Neural cell (in vitro differentiated cells): ENCODE data around the gene RELN. TPM values are rescaled to one million over a fixed set of nuclear protein-coding genes. Genes with fewer than 3 reads are reported as not detected.

Experiments
- H2AFZ ChIP-seq: fragments of 200-600, 300-800 bp; sonication (generic), shearing (Covaris generic); 2 replicates; pipeline ENCODE4 v1.6.0; 2014; ENCODE audit warnings: low read depth, mild to moderate bottlenecking, antibody characterized with exemption, low read length, moderate library complexity
- H3F3A ChIP-seq: fragments of 200-600 bp; shearing (Covaris generic); 2 replicates; pipeline ENCODE4 v1.6.1; 2016; ENCODE audit warnings: mild to moderate bottlenecking, moderate library complexity, mixed read lengths, antibody characterized with exemption, low read length; ENCODE audit not compliant: insufficient read depth, poor library complexity, severe bottlenecking
- H3K27ac ChIP-seq: fragments of 200-600, 300-800 bp; sonication (generic), shearing (Covaris generic); 2 replicates; pipeline ENCODE4 v1.5.1; 2014; ENCODE audit warnings: mild to moderate bottlenecking, low read length, moderate library complexity
- H3K27me3 ChIP-seq: fragments of 300-800, 200-600 bp; sonication (generic), shearing (Covaris generic); 2 replicates; pipeline ENCODE4 v1.6.0; 2014; ENCODE audit warnings: mild to moderate bottlenecking, low read depth, low read length, moderate library complexity; ENCODE audit not compliant: insufficient read depth
- H3K36me3 ChIP-seq: fragments of 300-800, 200-600 bp; sonication (generic), shearing (Covaris generic); 2 replicates; pipeline ENCODE4 v1.5.1; 2014; ENCODE audit warnings: mild to moderate bottlenecking, antibody characterized with exemption, low read length, moderate library complexity; ENCODE audit not compliant: insufficient read depth
- H3K4me2 ChIP-seq: fragments of 300-800, 200-600 bp; sonication (generic), shearing (Covaris generic); 2 replicates; pipeline ENCODE4 v1.6.0; 2014; ENCODE audit warnings: mild to moderate bottlenecking, low read length
- H3K4me3 ChIP-seq: fragments of 300-800, 200-600 bp; sonication (generic), shearing (Covaris generic); 2 replicates; pipeline ENCODE4 v1.5.1; 2014; ENCODE audit warnings: mild to moderate bottlenecking, low read length, moderate library complexity
- H3K79me2 ChIP-seq: fragments of 200-600 bp; shearing (Covaris generic); replicated peaks from 2 replicates; pipeline ENCODE4 v1.6.0; 2014; ENCODE audit warnings: mild to moderate bottlenecking, low read length, moderate library complexity; ENCODE audit not compliant: insufficient read depth
- H3K9ac ChIP-seq: fragments of 300-800, 200-600 bp; sonication (generic), shearing (Covaris generic); 2 replicates; pipeline ENCODE4 v1.6.1; 2016; ENCODE audit warnings: mild to moderate bottlenecking, low read length, mixed read lengths
- H3K9me2 ChIP-seq: fragments of 200-600 bp; shearing (Covaris generic); 2 replicates; pipeline ENCODE4 v1.6.1; 2016; ENCODE audit warnings: mild to moderate bottlenecking, low read length, mixed read lengths; ENCODE audit not compliant: insufficient read depth
- H3K9me3 ChIP-seq: fragments of 200-600, 300-800 bp; sonication (generic), shearing (Covaris generic); 2 replicates; pipeline ENCODE4 v1.6.1; 2016; ENCODE audit warnings: mild to moderate bottlenecking, mixed run types, low read length, moderate library complexity, mixed read lengths
- H4K20me1 ChIP-seq: fragments of 200-600 bp; shearing (Covaris generic); 2 replicates; pipeline ENCODE4 v1.6.1; 2016; ENCODE audit warnings: mild to moderate bottlenecking, mixed run types; ENCODE audit not compliant: insufficient read depth
- EP300 ChIP-seq: fragments of 450-650 bp; conservative IDR thresholded peaks from 2 replicates; pipeline ENCODE4 v1.6.1; 2014; ENCODE audit warnings: antibody characterized with exemption, mild to moderate bottlenecking, moderate library complexity; ENCODE audit not compliant: poor library complexity, severe bottlenecking
- EZH2 ChIP-seq: fragments of 200-600, 300-800 bp; shearing (Covaris generic), sonication (generic); IDR thresholded peaks from 2 replicates; pipeline ENCODE4 v1.6.1; 2014; ENCODE audit warnings: antibody characterized with exemption, low read length, borderline replicate concordance, mild to moderate bottlenecking; ENCODE audit not compliant: insufficient read depth, poor library complexity, severe bottlenecking
- MXI1 ChIP-seq: fragments of 450-650 bp; conservative IDR thresholded peaks from 2 replicates; pipeline ENCODE4 v1.6.1; 2014; ENCODE audit warnings: antibody characterized with exemption, mild to moderate bottlenecking; ENCODE audit not compliant: poor library complexity, severe bottlenecking
- POLR2AphosphoS5 ChIP-seq: IDR thresholded peaks from 2 replicates; pipeline ENCODE4 v1.6.1; 2012
- RAD21 ChIP-seq: fragments of 450-650 bp; conservative IDR thresholded peaks from 2 replicates; pipeline ENCODE4 v1.6.1; 2014; ENCODE audit warnings: antibody characterized with exemption, mild to moderate bottlenecking, moderate library complexity
- SMC3 ChIP-seq: fragments of 450-650 bp; conservative IDR thresholded peaks from 2 replicates; pipeline ENCODE4 v1.6.1; 2014; ENCODE audit warnings: antibody characterized with exemption, mild to moderate bottlenecking, moderate library complexity; ENCODE audit not compliant: poor library complexity
- TAF1 ChIP-seq: IDR thresholded peaks from 2 replicates; pipeline ENCODE4 v1.6.1; 2012; ENCODE audit warnings: low read depth
- polyA plus RNA-seq: library from polyadenylated mRNA; depleted of rRNA; stranded (reverse); fragments of >200 nt; gene quantifications from 2 replicates; pipeline ENCODE4 v1.2.3, GENCODE V29; 2014
- TF ChIP-seq, protein P1 (sequence below): IDR thresholded peaks from 2 replicates; pipeline ENCODE4 v1.6.1; 2012; ENCODE audit warnings: borderline replicate concordance
- TF ChIP-seq, protein P2 (sequence below): fragments of 450-650 bp; IDR thresholded peaks from 2 replicates; pipeline ENCODE4 v1.5.1; 2014; ENCODE audit warnings: antibody characterized with exemption, mild to moderate bottlenecking, moderate library complexity; ENCODE audit not compliant: poor library complexity, severe bottlenecking

RELN gene
- polyA plus RNA-seq, 1 donor from 2014 or later, result 178 TPM

DNA sequence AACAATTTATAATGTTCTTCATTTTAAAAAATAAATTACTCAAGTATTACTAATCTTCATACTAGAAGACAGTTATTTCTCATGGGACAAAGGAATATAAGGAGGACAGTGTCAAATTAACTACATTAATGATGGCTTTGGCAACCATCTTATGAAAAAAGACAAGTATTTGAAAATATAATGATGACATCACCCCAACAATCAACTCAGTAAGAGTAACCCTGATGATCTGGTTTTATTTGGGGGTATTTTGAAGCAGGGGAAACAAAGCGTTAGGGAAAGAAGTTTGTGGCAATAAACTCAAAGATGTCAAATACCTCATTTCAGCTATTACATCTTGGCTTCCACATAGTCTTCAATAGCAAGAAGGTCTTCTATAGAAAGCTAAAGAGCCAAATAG lies 29.0 kb upstream of the RELN start:
- Histone ChIP-seq H4K20me1 (no peaks in the 10 kb centered on the region), H3K27ac (no peak overlapping the region), H3K27me3 (no peaks in the 10 kb centered on the region), H3F3A (no peaks in the 10 kb centered on the region), H3K4me2 (no peak overlapping the region), H3K9me2 (no peaks in the 10 kb centered on the region), H3K36me3 (no peaks in the 10 kb centered on the region), H3K9me3 (no peaks in the 10 kb centered on the region), H3K4me3 (no peak overlapping the region), H3K79me2 (no peaks in the 10 kb centered on the region), H2AFZ (no peak overlapping the region), H3K9ac (no peak overlapping the region)
- TF ChIP-seq POLR2AphosphoS5, result no peak
- TF ChIP-seq TAF1, result no peak
- TF ChIP-seq SMC3, result no peak

DNA sequence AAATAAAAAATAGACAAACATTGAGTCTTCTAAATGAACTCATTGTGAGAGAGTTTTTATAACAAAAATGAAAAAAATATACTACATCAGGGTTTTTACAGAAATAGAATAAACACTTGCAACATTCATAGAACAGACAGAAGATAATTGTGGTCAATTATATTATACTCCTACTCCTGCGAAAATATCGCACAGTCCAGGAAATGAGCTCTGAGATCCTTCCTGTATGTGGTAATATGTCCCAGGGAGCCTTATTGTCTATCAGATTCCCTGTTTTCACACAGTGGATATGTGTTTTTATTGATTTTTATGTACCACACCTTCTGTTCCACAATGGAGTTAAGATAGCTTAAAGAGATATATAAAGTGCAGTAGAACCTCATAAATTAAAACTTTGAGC lies 27.5 kb upstream of the RELN start:
- Histone ChIP-seq H3K79me2 (no peaks in the 10 kb centered on the region), H3K9me3 (no peaks in the 10 kb centered on the region), H3K27me3 (no peaks in the 10 kb centered on the region), H2AFZ (no peak overlapping the region), H3F3A (no peaks in the 10 kb centered on the region), H4K20me1 (no peaks in the 10 kb centered on the region), H3K9ac (no peak overlapping the region), H3K27ac (no peak overlapping the region), H3K9me2 (no peaks in the 10 kb centered on the region), H3K4me2 (no peak overlapping the region), H3K36me3 (no peaks in the 10 kb centered on the region), H3K4me3 (no peak overlapping the region)
- TF ChIP-seq POLR2AphosphoS5 (no peak), MXI1 (no peak), EZH2 (no peak), TAF1 (no peak), EP300 (no peak), SMC3 (no peak), RAD21 (no peak)
- TF ChIP-seq, protein P1, sequence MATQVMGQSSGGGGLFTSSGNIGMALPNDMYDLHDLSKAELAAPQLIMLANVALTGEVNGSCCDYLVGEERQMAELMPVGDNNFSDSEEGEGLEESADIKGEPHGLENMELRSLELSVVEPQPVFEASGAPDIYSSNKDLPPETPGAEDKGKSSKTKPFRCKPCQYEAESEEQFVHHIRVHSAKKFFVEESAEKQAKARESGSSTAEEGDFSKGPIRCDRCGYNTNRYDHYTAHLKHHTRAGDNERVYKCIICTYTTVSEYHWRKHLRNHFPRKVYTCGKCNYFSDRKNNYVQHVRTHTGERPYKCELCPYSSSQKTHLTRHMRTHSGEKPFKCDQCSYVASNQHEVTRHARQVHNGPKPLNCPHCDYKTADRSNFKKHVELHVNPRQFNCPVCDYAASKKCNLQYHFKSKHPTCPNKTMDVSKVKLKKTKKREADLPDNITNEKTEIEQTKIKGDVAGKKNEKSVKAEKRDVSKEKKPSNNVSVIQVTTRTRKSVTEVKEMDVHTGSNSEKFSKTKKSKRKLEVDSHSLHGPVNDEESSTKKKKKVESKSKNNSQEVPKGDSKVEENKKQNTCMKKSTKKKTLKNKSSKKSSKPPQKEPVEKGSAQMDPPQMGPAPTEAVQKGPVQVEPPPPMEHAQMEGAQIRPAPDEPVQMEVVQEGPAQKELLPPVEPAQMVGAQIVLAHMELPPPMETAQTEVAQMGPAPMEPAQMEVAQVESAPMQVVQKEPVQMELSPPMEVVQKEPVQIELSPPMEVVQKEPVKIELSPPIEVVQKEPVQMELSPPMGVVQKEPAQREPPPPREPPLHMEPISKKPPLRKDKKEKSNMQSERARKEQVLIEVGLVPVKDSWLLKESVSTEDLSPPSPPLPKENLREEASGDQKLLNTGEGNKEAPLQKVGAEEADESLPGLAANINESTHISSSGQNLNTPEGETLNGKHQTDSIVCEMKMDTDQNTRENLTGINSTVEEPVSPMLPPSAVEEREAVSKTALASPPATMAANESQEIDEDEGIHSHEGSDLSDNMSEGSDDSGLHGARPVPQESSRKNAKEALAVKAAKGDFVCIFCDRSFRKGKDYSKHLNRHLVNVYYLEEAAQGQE, result no peak
- TF ChIP-seq, protein P2, sequence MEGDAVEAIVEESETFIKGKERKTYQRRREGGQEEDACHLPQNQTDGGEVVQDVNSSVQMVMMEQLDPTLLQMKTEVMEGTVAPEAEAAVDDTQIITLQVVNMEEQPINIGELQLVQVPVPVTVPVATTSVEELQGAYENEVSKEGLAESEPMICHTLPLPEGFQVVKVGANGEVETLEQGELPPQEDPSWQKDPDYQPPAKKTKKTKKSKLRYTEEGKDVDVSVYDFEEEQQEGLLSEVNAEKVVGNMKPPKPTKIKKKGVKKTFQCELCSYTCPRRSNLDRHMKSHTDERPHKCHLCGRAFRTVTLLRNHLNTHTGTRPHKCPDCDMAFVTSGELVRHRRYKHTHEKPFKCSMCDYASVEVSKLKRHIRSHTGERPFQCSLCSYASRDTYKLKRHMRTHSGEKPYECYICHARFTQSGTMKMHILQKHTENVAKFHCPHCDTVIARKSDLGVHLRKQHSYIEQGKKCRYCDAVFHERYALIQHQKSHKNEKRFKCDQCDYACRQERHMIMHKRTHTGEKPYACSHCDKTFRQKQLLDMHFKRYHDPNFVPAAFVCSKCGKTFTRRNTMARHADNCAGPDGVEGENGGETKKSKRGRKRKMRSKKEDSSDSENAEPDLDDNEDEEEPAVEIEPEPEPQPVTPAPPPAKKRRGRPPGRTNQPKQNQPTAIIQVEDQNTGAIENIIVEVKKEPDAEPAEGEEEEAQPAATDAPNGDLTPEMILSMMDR, result no peak

DNA sequence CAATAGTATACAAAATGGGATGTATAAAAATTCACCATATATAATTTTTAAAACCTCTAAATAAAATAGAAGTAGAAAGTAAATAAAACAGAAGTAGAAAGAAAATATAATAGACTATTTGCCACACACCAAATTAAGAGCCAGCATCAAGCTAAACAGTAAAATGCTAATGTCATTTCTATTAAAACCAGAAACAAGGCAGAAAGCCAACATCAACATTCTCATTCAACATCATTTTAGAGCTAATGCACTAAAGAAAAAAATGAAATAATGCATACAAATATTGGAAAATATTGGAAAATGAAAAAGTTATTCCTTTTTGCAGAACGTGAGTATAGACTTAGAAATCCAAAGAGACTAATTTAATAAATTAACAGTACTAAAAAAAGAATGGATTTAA lies 23.4 kb upstream of the RELN start:
- H3K4me2 ChIP-seq, result no peak overlapping the region
- no peak overlapping the region for H3K9ac ChIP-seq
- no peaks in the 10 kb centered on the region for H3K27me3 ChIP-seq
- H3F3A ChIP-seq, result no peaks in the 10 kb centered on the region
- H3K9me2 ChIP-seq, result no peaks in the 10 kb centered on the region
- H3K4me3 ChIP-seq, result no peak overlapping the region
- no peaks in the 10 kb centered on the region for H4K20me1 ChIP-seq
- H3K9me3 ChIP-seq, result no peaks in the 10 kb centered on the region
- H2AFZ ChIP-seq, result no peak overlapping the region
- H3K79me2 ChIP-seq, result no peaks in the 10 kb centered on the region
- no peaks in the 10 kb centered on the region for H3K36me3 ChIP-seq
- no peak for TF ChIP-seq POLR2AphosphoS5
- TF ChIP-seq, protein P1, result no peak
- TF ChIP-seq EP300, result no peak
- no peak for TF ChIP-seq EZH2
- no peak for TF ChIP-seq TAF1
- no peak for TF ChIP-seq MXI1
- no peak for TF ChIP-seq SMC3
- TF ChIP-seq, protein P2, result no peak
- no peak for TF ChIP-seq RAD21
- no peak overlapping the region for H3K27ac ChIP-seq
